PC-9 (cell line): ENCODE measurements around the gene NMRAL1.

Source experiments
- EZH2 ChIP-seq: fragments of 200-600 bp; sonication (generic); IDR thresholded peaks from 2 replicates; pipeline ENCODE4 v1.8.0; 2017; ENCODE audit warnings: antibody characterized with exemption, low read depth
- TF ChIP-seq, protein P1 (sequence below): fragments of 200-600 bp; sonication (generic); conservative IDR thresholded peaks from 2 replicates; pipeline ENCODE4 v1.6.1; 2017; ENCODE audit warnings: mixed run types, antibody characterized with exemption, mild to moderate bottlenecking, moderate library complexity

DNA sequence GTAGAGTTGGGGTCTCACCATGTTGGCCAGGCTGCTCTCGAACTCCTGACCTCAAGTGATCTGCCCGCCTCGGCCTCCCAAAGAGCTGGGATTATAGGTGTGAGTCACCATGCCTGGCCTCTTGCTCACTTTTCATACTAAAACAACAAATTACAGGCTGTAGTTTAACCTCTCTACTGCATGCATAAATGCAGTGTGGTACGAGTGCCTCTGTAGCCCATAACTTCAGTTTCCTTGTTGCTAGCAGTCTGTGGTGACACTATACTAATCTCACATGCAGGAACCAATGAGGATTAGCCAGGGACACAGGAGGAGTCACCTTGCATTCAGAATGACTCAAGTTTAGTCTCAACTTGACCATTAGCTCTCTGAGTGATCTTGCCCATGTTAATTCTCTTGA lies 21.9 kb upstream of the NMRAL1 start:
- TF ChIP-seq, protein P1, sequence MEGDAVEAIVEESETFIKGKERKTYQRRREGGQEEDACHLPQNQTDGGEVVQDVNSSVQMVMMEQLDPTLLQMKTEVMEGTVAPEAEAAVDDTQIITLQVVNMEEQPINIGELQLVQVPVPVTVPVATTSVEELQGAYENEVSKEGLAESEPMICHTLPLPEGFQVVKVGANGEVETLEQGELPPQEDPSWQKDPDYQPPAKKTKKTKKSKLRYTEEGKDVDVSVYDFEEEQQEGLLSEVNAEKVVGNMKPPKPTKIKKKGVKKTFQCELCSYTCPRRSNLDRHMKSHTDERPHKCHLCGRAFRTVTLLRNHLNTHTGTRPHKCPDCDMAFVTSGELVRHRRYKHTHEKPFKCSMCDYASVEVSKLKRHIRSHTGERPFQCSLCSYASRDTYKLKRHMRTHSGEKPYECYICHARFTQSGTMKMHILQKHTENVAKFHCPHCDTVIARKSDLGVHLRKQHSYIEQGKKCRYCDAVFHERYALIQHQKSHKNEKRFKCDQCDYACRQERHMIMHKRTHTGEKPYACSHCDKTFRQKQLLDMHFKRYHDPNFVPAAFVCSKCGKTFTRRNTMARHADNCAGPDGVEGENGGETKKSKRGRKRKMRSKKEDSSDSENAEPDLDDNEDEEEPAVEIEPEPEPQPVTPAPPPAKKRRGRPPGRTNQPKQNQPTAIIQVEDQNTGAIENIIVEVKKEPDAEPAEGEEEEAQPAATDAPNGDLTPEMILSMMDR = no peak
- TF ChIP-seq EZH2 = no peak
